GM19043 (cell line): ENCODE data around the gene HEATR5A.
"Not testable (repeated sequence)": the region's sequence is repeated elsewhere in the genome, so short reads cannot be mapped to it uniquely, and the experiment has no call there.

Experiments
- ATAC-seq: cut with Tn5 transposase; IDR thresholded peaks from one replicate; pipeline ENCODE4 v1.9.1; 2021; ENCODE audit warnings: low read depth; ENCODE audit not compliant: unreplicated experiment

HEATR5A gene

DNA sequence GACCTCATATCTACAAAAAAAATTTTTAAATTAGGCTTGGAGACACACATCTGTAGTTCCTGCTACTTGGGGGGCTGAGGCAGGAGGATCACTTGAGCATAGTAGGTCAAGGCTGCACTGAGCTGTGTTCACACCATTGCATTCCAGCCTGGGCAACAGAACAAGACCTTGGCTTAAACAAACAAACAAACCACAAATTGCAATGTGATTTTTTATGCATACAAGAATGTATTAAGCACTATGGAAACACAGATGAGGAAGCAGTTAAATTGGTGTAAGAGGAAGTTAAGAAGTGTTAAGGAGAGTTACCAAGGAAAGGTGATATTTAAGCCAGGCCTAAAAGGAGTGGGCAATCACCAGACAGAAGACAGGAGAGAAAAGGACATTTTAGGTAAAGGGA is 129.1 kb downstream of the HEATR5A start:
- ATAC-seq: no peak

DNA sequence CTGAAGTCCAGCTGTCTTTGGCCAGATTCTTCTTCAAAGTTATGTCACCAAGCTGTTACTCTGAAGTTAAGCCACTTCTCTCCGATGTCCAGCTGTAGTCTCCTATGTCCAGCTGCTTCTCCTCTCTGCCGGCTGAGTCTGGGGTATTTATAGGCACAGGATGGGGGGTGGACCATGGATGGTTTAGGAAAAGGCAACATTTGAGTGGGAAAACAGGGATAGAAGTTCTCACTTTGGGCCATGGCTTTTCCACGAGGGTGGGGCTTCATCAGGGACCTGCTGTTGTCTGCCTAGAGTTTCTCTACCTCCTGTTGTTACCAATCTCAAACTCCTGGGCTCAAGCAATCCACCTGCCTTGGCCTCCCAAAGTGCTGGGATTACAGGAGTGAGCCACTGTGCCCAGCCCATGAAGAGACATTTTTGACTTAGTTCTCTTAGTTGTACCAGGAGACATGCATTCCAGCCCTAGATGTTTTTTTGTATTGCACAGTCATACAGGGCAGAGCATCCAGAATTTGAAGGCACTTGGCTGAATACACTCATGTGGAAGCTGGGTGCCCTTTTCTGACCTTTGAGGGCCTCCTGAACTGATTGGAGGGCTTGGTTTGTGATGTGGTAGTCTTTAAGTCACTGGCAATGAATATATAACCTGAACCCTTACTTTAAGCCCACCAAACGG is 132.9 kb downstream of the HEATR5A start:
- no peak for ATAC-seq

DNA sequence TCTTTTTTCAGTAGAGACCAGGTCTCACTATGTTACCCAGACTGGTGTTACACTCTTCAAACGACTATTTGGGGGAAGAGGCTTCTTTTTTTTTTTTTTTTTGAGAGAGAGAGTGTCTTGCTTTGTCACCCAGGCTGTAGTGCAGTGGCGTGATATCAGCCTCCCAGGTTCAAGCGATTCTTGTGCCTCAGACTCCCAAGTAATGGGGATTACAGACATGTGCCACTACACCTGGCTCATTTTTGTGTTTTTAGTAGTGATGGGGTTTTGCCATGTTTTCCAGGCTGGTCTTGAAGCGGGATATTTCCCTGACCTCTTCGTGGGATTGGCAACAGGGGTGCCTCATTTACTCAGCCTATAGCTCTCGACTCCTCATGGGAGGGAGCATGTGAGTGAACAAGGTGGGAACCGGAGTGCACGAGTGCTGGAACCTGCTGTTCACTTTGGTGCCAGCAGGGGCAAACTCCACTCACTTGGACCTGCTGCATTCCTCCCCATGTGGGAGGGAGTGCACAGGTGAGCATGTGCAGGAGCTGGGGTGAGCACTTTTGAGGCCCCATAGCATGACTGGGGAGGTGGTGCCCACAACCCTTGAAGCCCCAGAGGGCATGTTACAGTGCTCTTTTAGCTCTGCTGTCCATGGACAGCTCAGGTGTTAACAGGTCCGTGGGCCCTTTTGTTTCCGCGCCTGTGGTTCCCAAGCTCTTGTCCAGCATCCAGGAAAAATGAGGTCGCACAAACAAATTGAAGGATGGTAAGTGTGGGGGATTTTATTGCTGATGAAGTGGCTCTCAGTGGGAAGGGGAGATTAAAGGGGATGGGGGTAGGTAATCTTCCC is 133.7 kb downstream of the HEATR5A start:
- ATAC-seq: no peak

DNA sequence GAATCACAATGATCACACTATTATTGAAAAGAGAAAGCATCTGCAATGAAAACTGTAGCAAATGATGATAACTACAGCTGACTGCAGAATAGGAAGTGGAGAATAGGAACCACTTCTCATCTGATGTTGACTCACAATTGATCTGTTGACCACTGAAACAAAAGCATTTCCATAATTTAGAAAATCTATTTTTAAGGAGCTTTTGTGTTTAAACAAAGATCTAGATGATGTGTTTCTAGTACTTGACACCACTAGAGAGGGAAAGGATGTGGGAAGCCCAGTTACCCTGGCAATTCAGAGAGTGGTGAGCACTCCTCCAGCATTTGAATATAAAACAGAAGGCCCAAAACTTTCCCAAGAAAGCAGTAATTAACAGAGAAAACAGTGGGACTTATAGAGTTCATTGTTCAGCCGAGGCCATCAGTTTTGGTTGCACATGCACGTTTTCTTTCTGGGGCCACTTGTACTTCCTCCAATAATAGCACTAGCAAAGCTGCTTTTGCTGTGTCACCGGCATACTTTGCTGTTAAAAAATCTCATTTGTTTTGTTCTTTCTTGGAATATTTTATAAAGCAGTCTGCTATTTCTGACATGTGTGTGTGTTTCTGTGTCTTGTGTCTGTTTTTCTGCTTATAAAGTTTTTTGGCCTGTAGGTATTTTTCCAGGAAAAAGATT is 136.6 kb downstream of the HEATR5A start:
- no peak for ATAC-seq

DNA sequence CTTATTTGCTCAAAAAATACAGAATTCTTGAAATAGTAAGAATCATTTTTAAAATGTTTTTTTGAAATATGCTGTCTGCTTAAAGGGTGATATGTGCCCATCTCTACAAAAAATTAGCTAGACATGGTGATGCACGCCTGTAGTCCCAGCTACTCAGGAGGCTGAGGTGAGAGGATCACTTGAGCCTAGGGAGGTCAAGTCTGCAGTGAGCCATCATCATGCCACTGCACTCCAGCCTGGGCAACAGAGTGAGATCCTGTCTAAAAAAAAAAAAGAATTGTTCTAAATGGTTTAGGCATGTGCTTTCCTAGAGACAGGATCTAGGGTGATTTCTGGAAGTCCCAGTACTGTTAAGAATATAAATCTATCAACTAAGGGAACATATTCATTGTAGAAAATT is 137.2 kb downstream of the HEATR5A start:
- no peak for ATAC-seq

DNA sequence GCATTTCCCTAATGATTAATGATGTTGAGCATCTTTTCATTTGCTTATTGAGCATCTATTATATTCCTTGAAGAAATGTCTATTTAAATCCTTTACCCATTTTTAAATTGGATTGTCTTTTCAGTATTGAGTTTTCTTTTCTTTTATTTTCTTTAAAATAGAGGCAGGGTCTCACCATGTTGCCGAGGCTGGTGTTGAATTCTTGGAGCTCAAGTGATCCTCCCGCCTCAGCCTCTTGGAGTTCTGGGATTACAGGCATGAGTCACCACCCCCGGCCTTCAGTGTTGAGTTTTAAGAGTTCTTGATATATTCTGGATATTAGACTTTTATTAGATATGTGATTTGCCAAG is 139.5 kb downstream of the HEATR5A start:
- no peak for ATAC-seq

DNA sequence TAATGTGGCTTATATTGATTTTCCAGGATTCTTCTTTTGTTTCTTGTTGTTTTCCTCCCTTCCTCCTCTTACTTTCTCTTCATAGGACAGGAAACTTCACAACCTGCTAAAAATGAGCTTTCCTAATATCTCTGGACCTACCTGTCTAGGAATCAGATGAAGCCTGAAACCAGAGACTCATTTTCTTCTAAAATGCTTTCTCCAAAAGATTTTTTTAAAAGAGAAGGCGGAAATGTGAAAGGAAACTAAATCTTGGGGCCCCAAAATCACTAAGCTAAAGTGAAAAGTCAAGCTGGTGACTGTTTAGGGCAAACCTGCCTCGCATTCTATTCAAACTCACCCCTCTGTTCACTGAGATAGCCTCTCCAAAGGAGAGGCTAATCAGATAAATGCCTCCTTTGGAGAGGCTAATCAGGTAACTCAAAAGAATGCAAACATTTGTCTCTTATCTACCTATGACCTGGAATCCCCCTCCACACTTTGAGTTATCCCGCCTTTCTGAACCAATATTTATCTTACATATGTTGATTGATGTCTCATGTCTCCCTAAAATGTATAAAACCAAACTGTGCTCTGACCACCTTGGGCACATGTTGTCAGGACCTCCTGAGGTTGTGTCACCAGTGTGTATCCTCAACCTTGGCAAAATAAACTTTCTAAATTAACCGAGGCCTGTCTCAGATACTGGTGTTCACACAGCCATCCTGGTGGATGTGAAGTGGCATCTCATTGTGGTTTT is 140.0 kb downstream of the HEATR5A start:
- no peak for ATAC-seq

DNA sequence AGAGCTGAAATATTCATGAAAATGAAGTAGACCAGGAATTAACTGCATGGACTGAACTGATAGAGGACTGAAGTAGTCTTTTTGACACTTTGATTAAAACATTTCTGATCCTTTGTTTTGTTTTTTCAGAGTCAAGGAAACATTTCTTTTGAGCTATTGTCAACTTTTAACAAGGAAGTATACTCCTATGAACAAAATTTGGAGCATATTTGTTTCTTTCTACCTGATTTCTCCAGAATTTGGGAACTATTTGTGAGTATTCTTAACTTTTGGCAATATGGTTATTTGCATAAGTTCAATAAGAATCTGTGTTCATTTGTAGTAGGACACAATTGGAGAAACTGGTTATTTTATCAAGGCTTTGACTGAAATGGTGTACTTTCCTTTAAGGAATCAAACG is 141.5 kb downstream of the HEATR5A start:
- ATAC-seq: no peak

DNA sequence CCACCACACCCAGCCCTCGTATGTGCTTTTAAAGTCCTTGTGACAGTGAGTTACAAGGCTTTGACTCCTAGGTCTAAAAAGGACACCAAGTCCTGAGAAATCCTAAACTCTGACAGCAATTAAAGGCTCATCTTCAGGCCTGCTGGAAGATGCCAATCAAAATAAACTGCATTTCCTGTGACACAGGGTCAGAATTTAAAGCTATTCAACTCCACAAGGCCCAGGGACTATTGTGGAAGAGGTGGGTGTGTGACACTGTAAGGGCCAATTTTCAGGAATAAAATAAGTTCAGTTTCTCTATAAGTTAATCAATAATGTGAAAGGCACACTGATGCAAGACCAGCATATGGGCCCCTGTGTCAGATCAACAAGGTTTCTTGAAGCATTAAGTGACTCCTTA is 143.3 kb downstream of the HEATR5A start:
- ATAC-seq: no peak

DNA sequence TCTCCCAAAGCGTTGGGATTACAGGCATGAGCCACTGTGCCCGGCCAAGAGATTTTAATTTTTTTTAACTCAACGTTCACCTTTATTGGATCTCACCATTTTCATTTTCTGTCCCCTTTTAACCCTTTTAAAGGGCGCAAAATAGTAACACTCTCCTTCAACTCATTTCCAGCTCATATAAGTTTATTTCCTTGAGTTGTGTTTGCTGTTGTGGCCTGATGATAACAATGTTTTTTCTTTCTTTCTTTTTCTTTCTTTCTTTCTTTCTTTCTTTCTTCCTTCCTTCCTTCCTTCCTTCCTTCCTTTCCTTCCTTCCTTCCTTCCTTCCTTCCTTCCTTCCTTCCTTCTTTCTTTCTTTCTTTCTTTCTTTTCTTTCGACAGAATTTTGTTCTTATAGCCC is 143.9 kb downstream of the HEATR5A start:
- ATAC-seq: not testable (repeated sequence)

DNA sequence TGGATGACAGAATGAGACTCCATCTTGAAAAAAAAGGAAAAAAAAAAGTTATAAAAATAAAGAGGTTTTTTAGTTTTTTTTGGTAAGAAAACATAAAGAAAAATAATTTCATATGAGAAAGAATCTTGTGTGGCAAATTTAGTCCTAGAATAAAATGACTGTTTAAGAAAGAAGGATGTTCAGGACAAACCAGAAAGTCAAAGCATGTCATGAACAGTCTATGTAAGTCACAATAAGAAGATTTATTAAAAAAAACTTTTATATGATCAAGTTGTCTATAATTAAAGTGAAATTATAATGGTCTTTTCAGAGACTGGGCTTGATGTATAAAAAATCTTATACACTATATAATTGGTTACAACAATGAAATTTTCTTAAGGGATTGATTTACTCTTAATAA is 144.6 kb downstream of the HEATR5A start:
- ATAC-seq: no peak

DNA sequence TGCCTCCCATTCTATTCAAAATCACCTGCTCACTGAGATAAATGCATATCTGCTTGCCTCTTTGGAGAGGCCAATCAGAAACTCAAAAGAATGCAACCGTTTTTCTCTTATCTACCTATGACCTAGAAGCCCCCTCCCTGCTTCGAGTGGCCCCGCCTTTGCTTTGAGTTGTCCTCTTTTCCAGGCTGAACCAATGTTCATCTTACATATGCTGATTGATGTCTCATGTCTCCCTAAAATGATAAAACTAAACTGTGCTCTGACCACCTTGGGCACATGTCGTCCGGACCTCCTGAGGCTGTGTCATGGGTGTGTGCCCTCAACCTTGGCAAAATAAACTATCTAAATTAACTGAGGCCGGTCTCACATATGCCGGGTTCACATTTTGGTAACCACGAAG is 148.7 kb downstream of the HEATR5A start:
- ATAC-seq: no peak

DNA sequence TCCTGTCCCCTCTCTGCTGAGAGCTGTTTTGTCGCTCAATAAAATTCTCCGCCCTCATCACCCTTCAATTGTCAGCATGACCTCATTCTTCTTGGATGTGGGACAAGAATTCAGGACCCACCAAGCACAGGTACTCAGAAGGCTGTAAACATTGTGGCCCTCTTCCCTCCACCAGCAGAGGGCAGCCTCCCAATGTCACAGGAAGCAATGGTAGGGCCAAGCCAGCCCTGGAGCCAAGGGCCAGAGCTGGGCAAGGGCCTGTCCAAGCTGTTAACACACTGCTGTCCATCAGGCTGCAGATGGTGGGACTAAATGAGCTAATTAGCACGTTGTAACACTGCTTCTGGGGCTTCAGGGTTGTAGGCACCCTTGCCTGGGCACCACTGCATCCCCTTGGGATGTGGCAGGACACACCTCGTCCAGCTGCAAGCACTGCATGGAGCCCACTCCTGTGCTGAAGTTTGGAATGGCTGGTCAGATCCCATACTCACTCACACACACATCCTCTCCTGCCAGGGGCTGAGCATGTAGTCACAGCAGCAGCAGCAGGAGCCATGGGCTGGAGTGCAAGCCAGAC is 150.1 kb downstream of the HEATR5A start:
- no peak for ATAC-seq

DNA sequence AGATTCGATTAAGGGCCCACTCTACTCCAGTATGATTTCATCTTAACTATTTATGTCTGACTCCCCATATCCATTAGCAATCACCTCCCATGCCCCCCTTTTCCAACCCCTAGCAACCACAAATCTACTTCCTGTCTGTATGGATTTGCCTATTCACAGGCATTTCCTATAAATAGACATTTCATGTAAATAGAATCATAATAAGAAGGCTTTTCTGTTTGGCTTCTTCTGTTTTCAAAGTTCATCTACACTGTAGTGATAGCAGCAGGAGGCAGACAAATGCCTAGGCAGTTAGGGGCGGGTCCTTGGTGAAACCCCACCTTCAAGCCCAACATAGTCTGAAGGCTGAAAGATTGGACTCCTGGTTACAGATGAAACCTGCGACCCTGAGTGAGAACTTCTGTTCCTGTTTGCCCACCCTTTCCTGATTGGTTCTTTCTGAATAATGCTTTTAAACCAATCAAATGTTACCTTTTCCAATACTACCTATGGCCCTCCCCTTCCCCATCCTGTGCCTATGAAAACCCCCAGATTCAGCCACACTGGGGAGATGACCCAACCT is 150.6 kb downstream of the HEATR5A start:
- ATAC-seq: no peak

DNA sequence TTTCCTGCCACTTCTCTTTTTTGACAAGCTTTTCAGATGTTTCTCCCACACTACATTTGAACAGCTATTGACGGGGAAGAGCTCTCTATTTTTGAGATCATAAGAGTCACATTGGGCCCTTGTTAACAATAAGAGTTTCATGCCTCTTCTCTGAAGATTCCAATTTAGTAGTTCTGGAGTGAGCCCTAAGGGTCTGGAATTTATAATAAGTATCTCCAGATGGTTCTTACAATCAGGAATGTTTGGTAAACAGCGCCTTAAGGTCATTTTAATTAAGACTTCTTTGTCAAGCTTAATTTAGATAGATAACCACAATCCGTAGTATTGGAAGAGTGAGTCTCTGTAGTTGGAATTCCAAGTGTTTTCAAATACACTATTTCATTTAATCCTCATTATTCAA is 152.1 kb downstream of the HEATR5A start:
- no peak for ATAC-seq

DNA sequence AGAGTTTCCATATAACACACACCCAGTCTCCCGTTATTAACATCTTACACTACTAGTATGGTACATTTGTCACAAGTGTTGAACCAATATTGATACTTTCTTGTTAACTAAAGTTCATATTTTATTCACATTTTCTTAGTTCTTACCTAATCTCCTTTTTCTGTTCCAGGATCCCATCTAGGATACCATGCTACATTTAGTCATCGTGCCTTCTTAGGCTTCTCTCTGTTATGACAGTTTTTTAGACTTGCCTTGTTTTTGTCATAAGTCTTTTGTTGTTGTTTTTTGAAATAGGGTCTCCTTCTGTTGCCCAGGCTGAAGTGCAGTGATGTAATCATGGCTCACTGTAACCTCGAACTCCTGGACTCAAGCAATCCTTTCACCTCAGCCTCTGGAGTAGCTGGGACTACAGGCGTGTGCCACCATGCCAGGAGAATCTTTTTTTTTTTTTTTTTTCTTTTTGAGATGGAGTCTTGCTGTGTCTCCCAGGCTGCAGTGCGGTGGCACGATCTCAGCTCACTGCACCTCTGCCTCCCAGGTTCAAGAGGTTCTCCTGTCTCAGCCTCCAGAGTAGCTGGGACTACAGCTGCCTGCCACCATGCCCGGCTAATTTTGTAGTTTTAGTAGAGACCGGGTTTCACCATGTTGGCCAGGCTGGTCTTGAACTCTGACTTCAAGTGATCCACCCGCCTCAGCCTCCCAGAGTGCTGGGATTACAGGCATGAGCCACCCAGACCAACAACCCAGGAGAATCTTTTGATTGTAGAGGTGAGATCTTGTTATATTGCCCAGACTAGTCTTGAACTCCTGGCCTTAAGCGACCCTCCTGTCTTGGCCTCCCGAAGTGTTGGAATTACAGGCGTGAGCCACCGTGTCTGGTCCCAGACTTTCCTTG is 153.7 kb downstream of the HEATR5A start:
- no peak for ATAC-seq

DNA sequence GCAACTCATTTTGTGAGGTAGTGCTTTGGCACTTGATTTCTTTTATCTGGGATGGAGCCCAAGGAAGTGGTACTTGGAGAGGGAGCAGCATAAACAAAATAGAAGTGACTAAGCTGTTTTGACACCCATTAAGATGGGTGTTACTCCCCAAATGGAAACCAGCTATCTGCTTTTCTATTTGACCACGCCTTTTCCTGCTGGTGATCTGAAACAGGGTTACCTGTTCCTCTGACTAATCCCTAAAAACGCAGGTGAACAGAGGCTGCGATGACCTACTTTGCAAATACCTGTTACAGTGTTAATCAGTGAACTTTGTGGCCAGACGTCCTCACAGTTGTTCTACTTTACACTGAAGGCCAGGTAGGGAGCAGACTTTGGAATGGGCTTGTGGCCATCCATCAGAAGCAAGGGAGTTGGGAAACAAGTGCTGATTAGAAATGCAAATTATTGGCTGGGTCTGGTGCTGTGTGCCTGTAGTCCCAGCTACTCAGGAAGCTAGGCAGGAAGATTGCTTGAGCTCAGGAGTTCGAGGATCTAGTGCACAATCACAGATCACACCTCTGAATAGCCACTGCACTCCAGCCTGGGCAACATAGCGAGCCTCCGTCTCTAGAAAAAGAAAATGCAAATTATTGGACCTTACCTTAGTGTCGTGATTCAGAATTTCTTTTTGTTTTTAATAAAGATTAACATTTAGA is 154.5 kb downstream of the HEATR5A start:
- ATAC-seq: no peak

DNA sequence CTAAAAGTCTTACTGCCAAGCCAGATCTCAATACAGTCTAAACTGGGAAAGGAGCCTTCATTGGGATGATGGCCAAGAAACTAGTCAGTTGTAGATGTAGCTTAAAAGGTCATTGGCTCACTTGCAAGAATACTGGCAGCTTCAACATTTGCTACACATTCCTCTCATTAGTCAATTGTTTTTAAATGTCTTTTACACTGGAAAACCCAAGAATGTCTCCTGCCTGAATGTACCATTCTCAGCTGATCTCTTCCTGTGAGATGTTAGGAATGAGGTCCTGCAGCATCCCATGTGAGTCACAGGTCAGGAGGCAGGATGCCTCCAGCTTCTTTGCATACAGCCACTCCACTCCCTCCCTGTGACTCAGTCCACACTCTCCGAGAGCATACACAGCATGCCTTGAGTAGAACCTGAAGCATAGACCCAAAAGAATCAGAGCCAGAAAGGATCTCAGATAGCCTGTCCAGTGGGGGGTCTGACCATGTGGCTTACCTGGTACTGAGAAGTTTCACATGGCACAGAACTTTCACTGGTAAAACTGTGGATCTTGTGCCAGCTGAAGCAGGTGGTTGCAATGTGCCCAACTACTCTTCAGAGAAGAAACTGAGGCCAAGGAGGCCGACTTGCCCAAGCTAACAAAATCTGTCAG is 156.7 kb downstream of the HEATR5A start:
- ATAC-seq: no peak
